Measurements from ENCODE around the gene HOXC4.

Gene HOXC4

GRCh38 chr12:54016051-54016450, 37.6 kb upstream of the HOXC4 start:
- DNase-seq (ENCODE audit: low read depth), result no peak

- DNase-seq (ENCODE audit: low read depth), result no peak
These were observed 37.1 kb upstream of the HOXC4 start for GRCh38 chr12:54016478-54016964.

GRCh38 chr12:54017027-54017788, 36.4 kb upstream of the HOXC4 start:
- DNase-seq (ENCODE audit: low read depth), result no peak

- peak; percentile 66 for DNase-seq (ENCODE audit: low read depth)
These were observed 35.7 kb upstream of the HOXC4 start for GRCh38 chr12:54017878-54018467.

GRCh38 chr12:54018468-54018984, 35.1 kb upstream of the HOXC4 start:
- DNase-seq (ENCODE audit: low read depth), result no peak

- DNase-seq (ENCODE audit: low read depth), result no peak
These were observed 34.4 kb upstream of the HOXC4 start for GRCh38 chr12:54019091-54019811.

GRCh38 chr12:54019924-54020590, 33.6 kb upstream of the HOXC4 start:
- DNase-seq (ENCODE audit: low read depth), result no peak

- DNase-seq (ENCODE audit: low read depth), result no peak
These were observed 32.8 kb upstream of the HOXC4 start for GRCh38 chr12:54020591-54021405.

- DNase-seq (ENCODE audit: low read depth), result no peak
These were observed 32.1 kb upstream of the HOXC4 start for GRCh38 chr12:54021432-54022013.

GRCh38 chr12:54022960-54023884, 30.4 kb upstream of the HOXC4 start:
- no peak for DNase-seq (ENCODE audit: low read depth)

GRCh38 chr12:54024127-54024526, 29.5 kb upstream of the HOXC4 start:
- no peak for DNase-seq (ENCODE audit: low read depth)

- DNase-seq (ENCODE audit: low read depth), result no peak
These were observed 28.9 kb upstream of the HOXC4 start for GRCh38 chr12:54024581-54025305.

- no peak for DNase-seq (ENCODE audit: low read depth)
These were observed 27.9 kb upstream of the HOXC4 start for GRCh38 chr12:54025499-54026405.

- no peak for DNase-seq (ENCODE audit: low read depth)
These were observed 26.8 kb upstream of the HOXC4 start for GRCh38 chr12:54026640-54027441.

- DNase-seq (ENCODE audit: low read depth), result no peak
These were observed 26.2 kb upstream of the HOXC4 start for GRCh38 chr12:54027442-54027786.

GRCh38 chr12:54028314-54029201, 25.1 kb upstream of the HOXC4 start, which contains the start of gene HOXC6:
Gene HOXC6, plus strand, starts transcription at chr12:54028440. Its CDS starts 82 bp downstream, at chr12:54028522.
- no peak for DNase-seq (ENCODE audit: low read depth)

Data from stimulated activated CD4-positive, alpha-beta T cell treated with anti-CD3 and anti-CD28 coated beads, Interleukin-2, amount 100 ng/mL, for 4 hours (primary cell).